HG02852 (cell line): ENCODE data around the gene CES2.
"Not testable (repeated sequence)": the region's sequence is repeated elsewhere in the genome, so short reads cannot be mapped to it uniquely, and the experiment has no call there.

Experiments
- ATAC-seq: cut with Tn5 transposase; IDR thresholded peaks from one replicate; pipeline ENCODE4 v1.9.1; 2021; ENCODE audit warnings: mild to moderate bottlenecking, moderate library complexity; ENCODE audit not compliant: unreplicated experiment

Gene CES2

GRCh38 chr16:66974932-66975246, 39.6 kb downstream of the CES2 start:
- not testable (repeated sequence) for ATAC-seq

DNA sequence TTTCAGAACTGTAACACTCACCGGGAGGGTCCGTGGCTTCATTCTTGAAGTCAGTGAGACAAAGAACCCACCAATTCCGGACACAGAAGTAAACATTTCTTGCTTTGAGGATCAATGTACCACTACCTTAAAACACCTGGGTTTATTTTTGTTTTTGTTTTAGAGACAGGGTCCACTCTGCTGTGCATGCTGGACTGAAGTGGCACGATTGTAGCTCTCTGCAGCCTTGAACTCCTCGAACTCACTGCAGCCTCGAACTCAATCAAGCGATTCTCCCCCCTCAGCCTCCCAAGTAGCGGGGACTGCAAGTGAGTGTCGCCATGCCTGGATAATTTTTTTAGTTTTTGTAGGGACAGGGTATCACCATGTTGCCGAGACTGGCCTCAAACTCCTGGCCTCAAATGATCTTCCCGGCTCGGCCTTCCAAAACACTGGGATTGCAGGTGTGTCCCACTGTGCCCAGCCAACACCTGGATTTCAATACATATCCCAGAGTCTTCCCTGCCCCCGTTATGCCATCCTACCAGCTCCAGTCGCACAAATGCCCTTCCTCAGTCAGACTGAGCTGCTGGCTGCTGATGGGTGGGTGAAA, 40.1 kb downstream of the CES2 start:
- no peak for ATAC-seq

DNA sequence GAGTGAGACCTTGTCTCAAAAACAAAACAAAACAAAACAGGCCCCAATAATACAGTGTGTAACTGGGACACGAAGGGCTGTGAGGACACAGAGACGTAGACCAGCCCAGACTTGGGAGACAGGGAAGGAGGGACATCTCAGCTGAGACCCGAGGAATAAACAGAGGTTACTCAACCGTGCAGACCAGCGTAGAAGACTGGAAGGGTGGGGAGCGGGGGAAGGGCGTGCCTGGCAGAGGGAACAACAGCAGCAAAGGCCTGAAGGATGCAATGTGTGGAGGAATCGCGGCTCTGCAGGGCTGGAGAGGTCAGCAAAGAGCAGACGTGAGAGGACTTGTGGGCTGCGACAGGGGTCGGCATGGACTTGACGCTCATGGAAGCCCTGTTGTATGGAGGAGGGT, 41.4 kb downstream of the CES2 start:
- no peak for ATAC-seq

- peak; percentile 83 for ATAC-seq
Measured at GRCh38 chr16:66977341-66978113, 42.2 kb downstream of the CES2 start.

DNA sequence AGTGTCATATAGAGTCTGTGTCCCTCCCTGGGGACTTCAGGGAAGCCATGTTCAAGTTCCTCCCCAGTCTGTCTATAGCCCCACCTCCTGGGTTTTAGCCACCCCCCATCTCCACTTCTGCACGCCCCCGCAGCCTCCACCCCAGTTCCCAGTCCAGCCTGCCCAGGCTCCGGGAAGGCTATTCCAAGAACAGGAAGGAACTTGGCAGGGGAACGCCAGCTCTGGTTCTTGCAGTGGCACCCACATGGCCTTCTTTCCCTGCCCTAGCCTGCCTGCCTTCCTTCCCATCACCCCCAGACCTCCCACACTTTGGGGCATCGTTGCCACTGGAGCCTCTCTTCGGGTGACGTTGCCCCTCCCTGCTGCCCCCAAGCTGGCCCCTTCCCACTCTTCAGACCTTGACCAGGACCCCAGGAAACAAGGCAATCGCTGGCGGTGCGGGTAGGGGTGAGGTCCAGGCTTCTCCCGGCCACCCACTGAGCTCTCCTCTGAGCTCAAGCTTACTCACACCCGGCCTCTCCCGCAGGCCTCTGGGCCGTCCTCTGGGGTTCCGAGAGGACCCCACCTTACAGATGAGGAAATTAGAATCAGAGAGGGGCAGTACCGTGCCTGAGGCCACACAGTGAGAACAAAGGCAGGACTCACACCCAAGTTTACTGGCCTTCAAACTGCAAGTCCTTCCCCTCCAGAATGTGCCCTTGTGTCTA, 43.8 kb downstream of the CES2 start:
- ATAC-seq: no peak

GRCh38 chr16:66983033-66983432, 47.7 kb downstream of the CES2 start:
- ATAC-seq: no peak

DNA sequence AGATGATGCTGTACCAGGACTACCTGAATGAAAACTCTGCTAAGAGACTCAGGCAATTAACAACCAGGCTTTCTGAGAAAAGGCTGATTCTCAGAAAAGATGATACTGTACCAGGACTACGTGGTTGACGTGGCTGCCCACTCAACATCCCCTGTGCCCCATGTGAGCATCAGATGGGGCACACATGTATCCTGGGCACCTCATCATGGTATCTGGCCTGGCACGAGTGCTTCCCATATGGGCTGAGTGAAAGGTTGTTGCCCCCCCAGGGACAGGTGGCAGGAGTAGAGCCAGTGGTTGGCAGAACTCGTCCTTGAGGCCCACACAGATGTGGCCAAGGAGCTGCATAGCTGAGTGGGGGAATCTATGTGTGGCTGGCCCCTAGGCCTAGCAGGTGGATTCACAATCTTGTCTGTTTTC, 49.6 kb downstream of the CES2 start:
- ATAC-seq: no peak

DNA sequence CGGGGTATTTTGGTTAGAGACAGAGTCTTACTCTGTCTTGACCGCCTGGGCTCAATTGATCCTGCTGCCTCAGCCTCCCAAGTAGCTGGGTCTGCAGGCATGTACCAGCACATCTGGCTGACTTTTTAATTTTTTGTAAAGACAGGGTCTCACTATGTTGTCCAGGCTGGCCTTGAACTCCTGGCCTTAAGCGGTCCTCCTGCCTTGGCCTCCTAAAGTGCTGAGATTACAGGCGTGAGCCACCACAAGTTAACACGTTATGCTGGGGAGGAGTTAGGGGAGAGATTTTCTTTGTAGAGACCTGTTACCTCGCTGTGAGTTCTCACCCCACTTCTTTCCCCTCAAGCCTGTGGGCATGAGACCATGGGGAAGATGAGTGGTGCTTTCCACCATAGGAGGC, 51.2 kb downstream of the CES2 start:
- ATAC-seq: no peak

DNA sequence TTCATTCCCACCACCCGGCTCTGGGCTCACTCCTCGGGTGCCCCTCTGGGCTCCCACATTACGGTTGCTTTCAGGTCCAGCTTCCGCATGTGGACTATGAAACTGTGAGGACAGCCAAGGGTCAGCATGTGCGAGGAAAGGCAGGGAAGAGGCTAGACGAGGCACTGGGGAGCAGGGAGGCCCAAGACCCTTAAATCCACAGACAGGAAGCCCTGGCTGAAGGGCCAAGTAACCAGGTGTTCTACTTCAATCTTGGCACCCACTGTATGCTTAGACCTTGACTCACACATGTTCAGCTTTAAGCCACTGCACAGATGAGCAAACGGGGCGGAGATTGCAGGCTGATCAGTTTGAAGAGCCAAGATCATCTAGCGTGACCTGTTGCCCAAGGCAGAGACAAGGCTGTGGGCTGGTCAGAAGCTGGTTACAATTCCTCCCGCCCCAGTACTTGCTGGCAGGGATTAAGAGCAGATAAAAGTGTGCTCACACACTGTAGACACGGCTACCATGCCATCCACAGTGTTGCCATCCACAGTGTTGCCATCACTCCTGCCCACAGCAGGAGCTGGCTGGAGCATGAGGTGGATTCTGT, 53.0 kb downstream of the CES2 start, which contains the start of gene CES4A:
Gene CES4A, plus strand, starts transcription at position 393 of the 592 bp plus-strand sequence. Its CDS starts 184 bp downstream, at position 577.
- ATAC-seq: no peak

GRCh38 chr16:66991545-66992077, 56.3 kb downstream of the CES2 start:
- no peak for ATAC-seq

GRCh38 chr16:66993558-66993957, 58.2 kb downstream of the CES2 start:
- ATAC-seq: not testable (repeated sequence)
